GM12872 (cell line): ENCODE measurements around the gene RNF167.

Experiments
- TF ChIP-seq, protein P1 (sequence below): IDR thresholded peaks from 3 replicates; pipeline ENCODE4 v1.5.1; 2011; ENCODE audit warnings: low read depth, mild to moderate bottlenecking, low read length, moderate library complexity; ENCODE audit not compliant: insufficient read depth

The RNF167 gene

DNA sequence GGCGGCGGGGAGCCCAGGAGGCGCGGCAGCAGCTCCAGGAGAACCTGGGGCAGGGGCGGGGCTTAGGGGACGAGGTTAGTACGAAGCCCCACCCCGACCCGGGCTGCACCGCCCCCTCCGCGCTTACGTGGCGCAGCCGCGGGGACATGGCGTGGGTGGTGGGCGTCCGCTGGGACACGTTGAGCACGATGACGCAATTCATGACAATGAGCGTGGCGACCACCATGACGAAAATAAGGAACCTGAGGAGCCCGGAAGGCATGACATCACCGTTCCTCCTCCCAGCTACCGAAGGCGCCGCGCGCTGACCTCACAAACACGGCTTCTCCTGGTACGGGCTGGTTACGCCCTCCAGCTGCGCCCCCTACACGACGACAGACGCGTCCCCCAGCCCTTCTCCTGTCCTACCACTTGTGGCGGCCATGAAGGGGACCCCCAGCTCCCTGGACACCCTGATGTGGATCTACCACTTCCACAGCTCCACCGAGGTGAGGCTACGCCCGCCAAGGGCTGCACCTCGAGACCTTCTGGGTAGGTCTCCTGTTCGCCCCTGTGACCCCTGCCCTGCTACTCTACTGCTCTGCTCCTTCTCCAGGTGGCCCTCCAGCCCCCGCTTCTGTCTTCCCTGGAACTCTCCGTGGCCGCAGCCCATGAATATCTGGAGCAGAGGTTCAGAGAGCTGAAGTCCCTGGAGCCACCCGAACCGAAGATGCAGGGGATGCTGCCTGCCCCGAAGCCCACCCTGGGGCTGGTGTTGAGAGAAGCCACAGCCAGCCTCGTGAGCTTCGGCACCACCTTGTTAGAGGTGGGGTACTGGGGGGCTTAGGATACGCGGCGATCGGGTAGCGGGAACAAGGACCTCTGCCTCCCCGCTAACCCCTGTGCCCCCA is 40.5 kb upstream of the RNF167 start, which contains the start of gene C17orf107:
C17orf107 (plus strand) TSS at position 196 of the 890 bp plus-strand sequence; CDS start at position 423, 227 bp downstream.
- TF ChIP-seq, protein P1, sequence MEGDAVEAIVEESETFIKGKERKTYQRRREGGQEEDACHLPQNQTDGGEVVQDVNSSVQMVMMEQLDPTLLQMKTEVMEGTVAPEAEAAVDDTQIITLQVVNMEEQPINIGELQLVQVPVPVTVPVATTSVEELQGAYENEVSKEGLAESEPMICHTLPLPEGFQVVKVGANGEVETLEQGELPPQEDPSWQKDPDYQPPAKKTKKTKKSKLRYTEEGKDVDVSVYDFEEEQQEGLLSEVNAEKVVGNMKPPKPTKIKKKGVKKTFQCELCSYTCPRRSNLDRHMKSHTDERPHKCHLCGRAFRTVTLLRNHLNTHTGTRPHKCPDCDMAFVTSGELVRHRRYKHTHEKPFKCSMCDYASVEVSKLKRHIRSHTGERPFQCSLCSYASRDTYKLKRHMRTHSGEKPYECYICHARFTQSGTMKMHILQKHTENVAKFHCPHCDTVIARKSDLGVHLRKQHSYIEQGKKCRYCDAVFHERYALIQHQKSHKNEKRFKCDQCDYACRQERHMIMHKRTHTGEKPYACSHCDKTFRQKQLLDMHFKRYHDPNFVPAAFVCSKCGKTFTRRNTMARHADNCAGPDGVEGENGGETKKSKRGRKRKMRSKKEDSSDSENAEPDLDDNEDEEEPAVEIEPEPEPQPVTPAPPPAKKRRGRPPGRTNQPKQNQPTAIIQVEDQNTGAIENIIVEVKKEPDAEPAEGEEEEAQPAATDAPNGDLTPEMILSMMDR = no peak

- TF ChIP-seq, protein P1 = no peak
Observed at GRCh38 chr17:4900231-4901107, 39.6 kb upstream of the RNF167 start.

- TF ChIP-seq, protein P1 = no peak
Observed at GRCh38 chr17:4901108-4901647, 38.9 kb upstream of the RNF167 start.

- TF ChIP-seq, protein P1 = no peak
Observed at GRCh38 chr17:4901648-4902344, 38.3 kb upstream of the RNF167 start.

- TF ChIP-seq, protein P1 = no peak
Observed at GRCh38 chr17:4902540-4902939, 37.5 kb upstream of the RNF167 start.

- TF ChIP-seq, protein P1 = peak; percentile 91
Observed at GRCh38 chr17:4903051-4903818, 36.8 kb upstream of the RNF167 start, which contains the start of gene CHRNE. Gene CHRNE (minus strand): TSS chr17:4903098. CDS start chr17:4903063, 35 bp downstream.
